Measurements from ENCODE around the gene RNASE1.

DNA sequence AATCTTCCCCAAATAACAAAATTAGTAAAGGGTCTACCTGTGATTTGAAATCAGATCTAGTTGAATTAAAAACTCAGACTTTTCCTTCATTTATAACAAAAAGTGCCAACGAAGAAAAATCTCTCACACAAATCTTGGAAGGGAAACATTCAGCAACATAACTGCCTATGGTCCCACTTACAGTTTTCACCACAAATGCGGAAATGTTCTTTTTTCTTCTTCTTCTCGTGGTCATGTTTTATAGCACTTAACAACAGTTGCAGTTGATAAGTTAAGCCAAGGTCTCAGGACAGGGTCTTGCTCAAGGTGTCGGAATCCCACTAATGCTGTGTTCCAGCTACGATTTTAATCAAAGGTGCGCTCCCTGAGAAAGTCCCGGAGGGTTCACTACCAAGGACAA lies 11.5 kb downstream of the RNASE1 start:
- TF ChIP-seq, protein P1, sequence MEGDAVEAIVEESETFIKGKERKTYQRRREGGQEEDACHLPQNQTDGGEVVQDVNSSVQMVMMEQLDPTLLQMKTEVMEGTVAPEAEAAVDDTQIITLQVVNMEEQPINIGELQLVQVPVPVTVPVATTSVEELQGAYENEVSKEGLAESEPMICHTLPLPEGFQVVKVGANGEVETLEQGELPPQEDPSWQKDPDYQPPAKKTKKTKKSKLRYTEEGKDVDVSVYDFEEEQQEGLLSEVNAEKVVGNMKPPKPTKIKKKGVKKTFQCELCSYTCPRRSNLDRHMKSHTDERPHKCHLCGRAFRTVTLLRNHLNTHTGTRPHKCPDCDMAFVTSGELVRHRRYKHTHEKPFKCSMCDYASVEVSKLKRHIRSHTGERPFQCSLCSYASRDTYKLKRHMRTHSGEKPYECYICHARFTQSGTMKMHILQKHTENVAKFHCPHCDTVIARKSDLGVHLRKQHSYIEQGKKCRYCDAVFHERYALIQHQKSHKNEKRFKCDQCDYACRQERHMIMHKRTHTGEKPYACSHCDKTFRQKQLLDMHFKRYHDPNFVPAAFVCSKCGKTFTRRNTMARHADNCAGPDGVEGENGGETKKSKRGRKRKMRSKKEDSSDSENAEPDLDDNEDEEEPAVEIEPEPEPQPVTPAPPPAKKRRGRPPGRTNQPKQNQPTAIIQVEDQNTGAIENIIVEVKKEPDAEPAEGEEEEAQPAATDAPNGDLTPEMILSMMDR (IDR thresholded peaks at IDR 0.05 in 2 of 3, conservative IDR thresholded peaks at IDR 0.05 in 1 of 3; ENCODE audit: insufficient read depth in 2 of 3, low read depth in 1 of 3, low read length in 3 of 3), result no peak
- TF ChIP-seq ZNF395 (CRISPR knock-in tag; IDR thresholded peaks at IDR 0.05) (no peak), MEIS2 (IDR thresholded peaks at IDR 0.05; ENCODE audit: partially characterized antibody) (no peak)

Measured in K562 (cell line).